Fibroblast of the aortic adventitia (primary cell): Measurements from ENCODE around the gene PRKAR2A. TPM values are rescaled to one million over a fixed set of nuclear protein-coding genes. Genes with fewer than 3 reads are reported as not detected.

Source experiments
- DNase-seq: peaks from one replicate; pipeline ENCODE4 v3.0.0-alpha.2; 2010; ENCODE audit warnings: low read depth
- H3K4me3 ChIP-seq: 2 replicates; pipeline ENCODE4 v1.5.1; 2011; ENCODE audit warnings: low read depth, mild to moderate bottlenecking, control low read depth, low read length, moderate library complexity
- CTCF ChIP-seq: IDR thresholded peaks from 2 replicates; pipeline ENCODE4 v1.5.1; 2011; ENCODE audit warnings: mild to moderate bottlenecking, low read length, control low read depth, inconsistent platforms; ENCODE audit not compliant: insufficient read depth
- total RNA-seq: library from RNA; depleted of rRNA; stranded (reverse); fragments of >200 nt; gene quantifications from 2 replicates; pipeline ENCODE4 v1.2.3, GENCODE V29; 2012; ENCODE audit warnings: low replicate concordance

Gene PRKAR2A
- total RNA-seq, 1 donor, result 43.4 TPM

GRCh38 chr3:48857641-48858040, 10.0 kb upstream of the PRKAR2A start:
- no peak for DNase-seq
- no peak for TF ChIP-seq CTCF
- no peak overlapping the region for H3K4me3 ChIP-seq

DNA sequence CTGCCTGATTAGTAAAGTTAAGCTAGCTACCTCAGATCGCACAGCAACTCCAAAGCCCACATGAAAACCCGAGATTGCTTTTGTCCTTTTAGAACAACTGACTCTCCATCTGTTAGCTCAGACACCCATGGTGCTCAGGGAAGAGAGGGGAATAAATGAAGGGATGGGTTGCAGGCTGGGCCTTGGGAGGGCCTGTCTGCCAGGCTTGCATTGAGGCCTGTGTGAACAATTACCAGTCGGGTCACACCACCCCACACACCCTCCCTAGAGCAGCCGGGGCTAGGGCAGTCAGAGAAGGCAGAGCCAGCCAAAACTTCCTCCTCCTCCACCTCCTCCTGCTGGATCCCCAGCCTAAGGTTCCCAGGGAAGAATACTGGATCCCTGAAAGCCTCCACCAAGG, 8.8 kb upstream of the PRKAR2A start:
- no peak for TF ChIP-seq CTCF
- no peak overlapping the region for H3K4me3 ChIP-seq
- no peak for DNase-seq

GRCh38 chr3:48855681-48856447, 8.2 kb upstream of the PRKAR2A start:
- no peak for TF ChIP-seq CTCF
- DNase-seq, result no peak
- no peak overlapping the region for H3K4me3 ChIP-seq

DNA sequence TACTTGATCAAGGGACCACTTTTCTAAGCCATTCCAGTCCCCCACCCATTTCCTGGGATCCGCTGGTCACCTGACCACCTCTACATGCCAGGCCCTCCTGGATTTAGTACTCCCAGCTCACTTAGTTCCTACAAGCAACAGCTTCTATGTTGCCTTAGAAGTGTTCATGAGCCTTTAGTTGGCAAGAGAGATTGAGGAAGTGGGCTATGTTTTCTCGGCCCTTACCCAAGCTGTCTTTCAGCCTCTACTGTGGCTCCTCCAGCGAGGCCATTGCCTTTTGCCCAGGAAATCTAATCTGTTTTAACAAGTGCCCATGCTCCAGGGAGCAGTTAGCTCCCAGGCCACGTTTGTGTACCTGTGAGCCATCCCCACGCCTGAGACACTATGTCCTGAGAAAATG, 4.5 kb upstream of the PRKAR2A start:
- no peak for DNase-seq
- H3K4me3 ChIP-seq, result no peak overlapping the region
- no peak for TF ChIP-seq CTCF

- TF ChIP-seq CTCF, result no peak
- peak; percentile 40 for DNase-seq
- H3K4me3 ChIP-seq, result no peak overlapping the region
Observed at GRCh38 chr3:48851407-48851806, 3.7 kb upstream of the PRKAR2A start.

DNA sequence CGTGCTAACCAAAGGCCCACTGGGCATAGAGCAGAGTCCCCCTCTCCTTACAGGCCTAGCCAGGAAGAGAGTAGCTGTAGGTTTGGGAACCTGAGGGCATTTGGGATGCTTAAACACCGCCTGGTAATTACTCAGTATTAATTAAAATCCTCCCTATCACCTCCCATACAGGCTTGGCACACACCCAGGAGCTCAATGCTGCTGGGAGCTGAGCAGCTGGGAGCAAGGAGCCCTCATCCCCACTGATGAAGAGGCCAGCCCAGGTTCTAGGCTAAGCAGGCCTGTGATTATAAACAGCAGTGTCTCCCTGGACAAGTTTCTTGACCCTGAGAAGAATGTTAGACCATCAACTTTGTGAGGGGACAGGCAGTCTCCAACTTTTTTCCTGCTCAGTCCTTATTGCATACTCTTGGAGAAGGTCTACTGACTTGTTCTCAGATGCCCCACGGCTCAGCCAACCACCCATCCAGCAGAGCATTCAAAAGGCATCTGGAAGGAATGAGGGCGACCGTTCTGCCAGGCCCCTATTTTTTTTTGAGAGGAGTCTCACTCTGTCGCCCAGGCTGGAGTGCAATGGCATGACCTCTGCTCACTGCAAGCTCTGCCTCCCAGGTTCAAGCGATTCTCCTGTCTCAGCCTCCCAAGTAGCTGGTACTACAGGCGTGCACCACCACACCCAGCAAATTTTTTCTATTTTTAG, 1.3 kb upstream of the PRKAR2A start:
- no peak for DNase-seq
- no peak for TF ChIP-seq CTCF
- H3K4me3 ChIP-seq, result no peak overlapping the region

- TF ChIP-seq CTCF, result no peak
- peak; percentile 76 for DNase-seq
- peak overlapping the region; percentile 85 for H3K4me3 ChIP-seq
Observed at GRCh38 chr3:48847053-48847503, 596 bp downstream of the PRKAR2A start.
